IPS-20b (cell line): ENCODE results near the gene WHRN.

Source experiments
- H3K27ac ChIP-seq: one replicate; pipeline ENCODE4 v1.5.1; 2013; ENCODE audit warnings: low read length
- H3K27me3 ChIP-seq: 2 replicates; pipeline ENCODE4 v1.6.1; 2013; ENCODE audit warnings: mild to moderate bottlenecking, low read length, inconsistent platforms; ENCODE audit not compliant: insufficient read depth
- H3K36me3 ChIP-seq: 2 replicates; pipeline ENCODE4 v1.6.1; 2013; ENCODE audit warnings: low read depth, mild to moderate bottlenecking, inconsistent platforms, low read length, moderate library complexity; ENCODE audit not compliant: insufficient read depth
- H3K4me1 ChIP-seq: 2 replicates; pipeline ENCODE4 v1.6.1; 2013; ENCODE audit warnings: mild to moderate bottlenecking, control low read depth, inconsistent platforms, low read length, moderate library complexity; ENCODE audit not compliant: insufficient read depth
- H3K4me3 ChIP-seq: 2 replicates; pipeline ENCODE4 v1.5.1; 2013; ENCODE audit warnings: mild to moderate bottlenecking, low read length, inconsistent platforms
- H3K9ac ChIP-seq: 2 replicates; pipeline ENCODE4 v1.6.1; 2013; ENCODE audit warnings: low read depth, mild to moderate bottlenecking, inconsistent platforms, low read length, moderate library complexity
- H3K9me3 ChIP-seq: 2 replicates; pipeline ENCODE4 v1.6.1; 2013; ENCODE audit warnings: mild to moderate bottlenecking, low read depth, low read length, inconsistent platforms; ENCODE audit not compliant: insufficient read depth

Gene WHRN

GRCh38 chr9:114452219-114453165, 52.8 kb downstream of the WHRN start:
- H3K4me3 ChIP-seq: no peak overlapping the region
- H3K27me3 ChIP-seq: no peaks in the 10 kb centered on the region
- H3K36me3 ChIP-seq: no peaks in the 10 kb centered on the region
- no peaks in the 10 kb centered on the region for H3K4me1 ChIP-seq
- H3K9ac ChIP-seq: no peak overlapping the region
- H3K27ac ChIP-seq: no peak overlapping the region
- no peaks in the 10 kb centered on the region for H3K9me3 ChIP-seq

GRCh38 chr9:114451707-114452031, 53.6 kb downstream of the WHRN start:
- Histone ChIP-seq H3K4me1 (no peaks in the 10 kb centered on the region), H3K27me3 (no peaks in the 10 kb centered on the region), H3K36me3 (no peaks in the 10 kb centered on the region), H3K27ac (no peak overlapping the region), H3K9me3 (no peaks in the 10 kb centered on the region), H3K4me3 (no peak overlapping the region), H3K9ac (no peak overlapping the region)

GRCh38 chr9:114450833-114451706, 54.2 kb downstream of the WHRN start:
- Histone ChIP-seq H3K27me3 (no peaks in the 10 kb centered on the region), H3K4me1 (no peaks in the 10 kb centered on the region), H3K9ac (no peak overlapping the region), H3K4me3 (no peak overlapping the region), H3K9me3 (no peaks in the 10 kb centered on the region), H3K36me3 (no peaks in the 10 kb centered on the region), H3K27ac (no peak overlapping the region)

GRCh38 chr9:114450181-114450580, 55.1 kb downstream of the WHRN start:
- H3K4me1 ChIP-seq: no peaks in the 10 kb centered on the region
- H3K9ac ChIP-seq: no peak overlapping the region
- H3K4me3 ChIP-seq: no peak overlapping the region
- no peaks in the 10 kb centered on the region for H3K27me3 ChIP-seq
- no peaks in the 10 kb centered on the region for H3K9me3 ChIP-seq
- H3K27ac ChIP-seq: no peak overlapping the region
- no peaks in the 10 kb centered on the region for H3K36me3 ChIP-seq

- H3K9ac ChIP-seq: no peak overlapping the region
- H3K4me1 ChIP-seq: no peaks in the 10 kb centered on the region
- H3K36me3 ChIP-seq: no peaks in the 10 kb centered on the region
- H3K27me3 ChIP-seq: no peaks in the 10 kb centered on the region
- H3K4me3 ChIP-seq: no peak overlapping the region
- H3K9me3 ChIP-seq: no peaks in the 10 kb centered on the region
- no peak overlapping the region for H3K27ac ChIP-seq
Measured at GRCh38 chr9:114449236-114449635, 56.0 kb downstream of the WHRN start.

- Histone ChIP-seq H3K27ac (no peak overlapping the region), H3K4me1 (no peaks in the 10 kb centered on the region), H3K9me3 (no peaks in the 10 kb centered on the region), H3K27me3 (no peaks in the 10 kb centered on the region), H3K9ac (no peak overlapping the region), H3K36me3 (no peaks in the 10 kb centered on the region), H3K4me3 (no peak overlapping the region)
Measured at GRCh38 chr9:114448706-114449105, 56.6 kb downstream of the WHRN start.

- H3K4me3 ChIP-seq: no peak overlapping the region
- H3K27ac ChIP-seq: no peak overlapping the region
- no peaks in the 10 kb centered on the region for H3K4me1 ChIP-seq
- no peaks in the 10 kb centered on the region for H3K27me3 ChIP-seq
- H3K36me3 ChIP-seq: no peaks in the 10 kb centered on the region
- no peaks in the 10 kb centered on the region for H3K9me3 ChIP-seq
- no peak overlapping the region for H3K9ac ChIP-seq
Measured at GRCh38 chr9:114446672-114447450, 58.4 kb downstream of the WHRN start.

- Histone ChIP-seq H3K4me1 (no peaks in the 10 kb centered on the region), H3K27me3 (no peaks in the 10 kb centered on the region), H3K36me3 (no peaks in the 10 kb centered on the region), H3K9ac (no peak overlapping the region), H3K27ac (no peak overlapping the region), H3K4me3 (no peak overlapping the region), H3K9me3 (no peaks in the 10 kb centered on the region)
Measured at GRCh38 chr9:114446036-114446435, 59.2 kb downstream of the WHRN start.

- Histone ChIP-seq H3K9me3 (no peaks in the 10 kb centered on the region), H3K27me3 (no peaks in the 10 kb centered on the region), H3K27ac (no peak overlapping the region), H3K4me1 (no peaks in the 10 kb centered on the region), H3K4me3 (no peak overlapping the region), H3K9ac (no peak overlapping the region), H3K36me3 (no peaks in the 10 kb centered on the region)
Measured at GRCh38 chr9:114445616-114446015, 59.7 kb downstream of the WHRN start.

GRCh38 chr9:114442022-114442421, 63.3 kb downstream of the WHRN start:
- no peaks in the 10 kb centered on the region for H3K27me3 ChIP-seq

GRCh38 chr9:114437401-114437893, 67.8 kb downstream of the WHRN start:
- Histone ChIP-seq H3K4me3 (no peak overlapping the region), H3K27ac (no peak overlapping the region), H3K4me1 (no peaks in the 10 kb centered on the region; the same call in 1 of the 2 replicates), H3K36me3 (no peaks in the 10 kb centered on the region), H3K9me3 (no peaks in the 10 kb centered on the region), H3K27me3 (no peaks in the 10 kb centered on the region), H3K9ac (no peak overlapping the region)

More at GRCh38 chr9:114442022-114442421, 63.3 kb downstream of the WHRN start:
- Histone ChIP-seq H3K4me1 (no peaks in the 10 kb centered on the region), H3K9ac (no peak overlapping the region), H3K36me3 (no peaks in the 10 kb centered on the region), H3K4me3 (no peak overlapping the region), H3K27ac (no peak overlapping the region), H3K9me3 (no peaks in the 10 kb centered on the region)
